Activated T-cell treated with anti-CD3 and anti-CD28 coated beads, Interleukin-2, amount 50 U/mL, for 48 hours (primary cell): ENCODE measurements around the gene ARHGAP27.
"Not testable (repeated sequence)": the region's sequence is repeated elsewhere in the genome, so short reads cannot be mapped to it uniquely, and the experiment has no call there.

Source experiments
- DNase-seq, 2 experiments: peaks; one replicate each; pipeline ENCODE4 v3.0.0-alpha.2; 2020

The ARHGAP27 gene

DNA sequence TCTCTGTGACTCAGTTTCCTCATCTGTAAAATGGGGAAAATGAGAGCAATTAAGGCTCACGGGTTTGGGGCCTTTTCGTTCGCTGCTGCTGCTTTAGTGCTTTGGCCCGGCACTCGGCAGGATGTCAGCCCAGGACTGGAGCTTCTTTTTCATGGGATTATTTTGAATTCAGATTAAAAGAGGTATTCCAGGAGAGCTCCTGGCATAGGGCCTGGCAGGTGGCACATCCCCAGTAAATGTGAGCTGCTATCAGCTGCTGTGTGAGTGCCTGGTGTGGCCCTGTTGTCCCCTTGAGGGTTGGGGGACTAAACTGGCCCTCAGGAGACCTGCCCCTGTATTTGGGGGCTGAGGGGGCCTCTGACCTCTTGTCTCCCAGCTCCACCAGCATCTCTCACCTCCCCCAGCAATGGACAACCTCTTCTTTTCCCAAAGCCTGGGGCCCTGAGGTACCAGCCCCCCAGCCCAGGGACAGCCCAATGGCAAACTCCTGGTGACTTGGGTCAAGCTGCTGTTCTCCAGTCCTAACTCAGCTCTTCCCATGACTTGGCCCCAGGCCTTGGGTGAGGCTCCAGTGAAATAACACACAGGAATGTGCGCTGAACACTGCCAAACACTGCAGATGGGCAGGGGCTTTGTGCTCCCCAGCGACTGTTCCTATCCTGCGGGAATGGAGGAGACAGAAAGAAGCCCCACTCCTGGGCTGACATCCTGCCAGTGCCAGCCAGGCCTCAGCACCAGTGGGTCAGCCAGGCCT lies 14.4 kb upstream of the ARHGAP27 start:
- DNase-seq = not testable (repeated sequence)

DNA sequence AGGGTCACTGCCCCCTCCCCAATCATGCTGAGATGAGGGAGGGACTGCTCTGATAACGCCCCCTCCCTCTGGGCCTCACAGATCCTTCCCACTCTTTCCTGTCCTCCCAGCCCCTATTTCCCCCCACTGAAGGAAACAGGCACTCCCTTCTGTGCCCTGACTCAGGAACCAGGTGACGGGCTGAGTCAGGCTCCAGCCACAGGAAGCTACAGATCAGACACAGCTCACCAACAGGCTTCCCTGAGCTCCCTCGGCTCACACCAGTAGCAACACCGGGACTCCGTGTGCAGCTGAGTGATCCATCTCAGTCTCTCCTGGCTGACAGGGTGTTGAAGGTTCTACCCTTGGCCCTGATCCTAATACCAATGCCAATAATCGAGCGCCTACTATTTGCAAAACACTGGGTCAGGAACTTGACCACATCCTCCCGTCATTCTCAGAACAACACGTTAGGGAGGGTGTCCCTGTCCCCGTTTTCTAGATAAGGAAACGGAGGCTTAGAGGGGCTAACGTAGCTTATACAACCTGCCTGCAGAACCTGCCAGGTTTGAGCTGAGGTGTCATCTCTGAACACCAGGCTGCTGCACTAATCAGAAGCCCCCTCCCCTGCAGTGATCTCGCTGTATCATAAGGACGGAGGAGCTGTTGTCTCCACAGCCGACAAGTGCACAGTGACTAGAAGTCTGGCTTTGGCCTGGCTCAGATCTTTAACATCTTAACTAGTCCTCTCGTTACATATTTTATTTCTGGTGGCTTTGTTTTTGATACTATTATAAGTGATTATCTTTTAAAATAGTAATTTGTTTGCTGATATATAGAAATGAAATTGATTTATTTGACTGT lies 13.5 kb upstream of the ARHGAP27 start:
- DNase-seq = peak; percentile 61 to 72

DNA sequence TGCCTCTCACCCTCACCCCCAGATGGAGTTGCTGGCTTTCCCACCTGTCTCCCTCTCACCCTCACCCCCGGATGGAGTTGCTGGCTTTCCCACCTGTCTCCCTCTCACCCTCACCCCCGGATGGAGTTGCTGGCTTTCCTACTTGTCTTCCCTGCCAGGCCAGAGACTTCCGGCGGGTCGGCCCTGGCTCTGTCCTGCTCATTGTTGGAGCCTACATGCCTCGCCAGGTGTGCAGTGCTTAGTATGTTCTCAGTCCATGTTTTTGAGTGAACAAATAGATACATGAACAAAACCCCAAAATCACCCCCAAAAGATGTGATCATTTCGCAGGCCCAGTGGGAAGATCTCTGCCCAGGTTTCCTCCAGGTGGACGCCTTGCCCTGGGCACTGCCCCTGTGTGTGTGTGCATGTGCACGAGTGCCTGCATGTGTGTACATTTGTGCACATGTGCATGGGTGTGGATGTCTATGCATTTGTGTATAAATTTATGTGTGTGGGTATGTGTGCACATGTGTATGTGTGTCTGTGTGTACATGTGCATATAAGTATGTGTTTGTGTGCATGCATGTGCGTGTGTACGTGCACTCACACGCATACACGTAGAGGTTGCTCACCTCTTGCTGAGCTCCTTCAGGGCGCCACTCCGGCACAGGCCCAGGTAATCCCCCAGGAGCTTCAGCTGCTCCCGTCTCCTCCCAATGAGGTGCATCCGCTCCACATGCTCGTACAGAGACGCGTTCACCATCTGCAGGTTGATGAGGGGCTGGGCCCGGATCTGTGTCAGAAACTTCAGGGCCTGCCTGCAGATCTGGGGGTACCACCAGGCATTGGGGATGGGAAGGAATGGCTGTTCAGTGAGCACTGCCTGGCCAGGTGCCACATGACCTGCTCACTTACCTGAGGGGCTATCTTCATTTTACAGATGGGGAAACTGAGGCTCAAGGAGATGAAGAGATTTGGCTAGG lies 12.5 kb upstream of the ARHGAP27 start:
- DNase-seq = not testable (repeated sequence)

DNA sequence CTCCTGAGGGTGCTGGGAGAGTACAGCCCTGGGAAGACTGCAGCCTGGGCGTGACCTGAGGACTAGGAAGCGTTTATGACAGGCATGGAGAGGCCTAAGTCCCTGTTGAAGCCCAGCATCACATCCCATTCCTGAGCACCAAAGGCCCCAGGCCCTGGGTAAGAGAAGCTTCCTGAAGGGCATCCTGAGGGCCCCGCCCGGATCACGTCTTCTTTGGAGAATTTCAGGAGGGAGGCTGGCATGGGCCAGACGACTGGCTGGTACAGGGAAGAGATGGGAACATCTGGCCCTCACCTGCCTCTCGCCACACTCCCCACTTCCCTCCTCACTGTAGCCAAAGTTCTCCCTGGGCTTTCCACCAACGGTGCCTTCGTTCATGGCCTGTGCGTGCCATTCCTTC lies 11.6 kb upstream of the ARHGAP27 start:
- DNase-seq = not testable (repeated sequence)

DNA sequence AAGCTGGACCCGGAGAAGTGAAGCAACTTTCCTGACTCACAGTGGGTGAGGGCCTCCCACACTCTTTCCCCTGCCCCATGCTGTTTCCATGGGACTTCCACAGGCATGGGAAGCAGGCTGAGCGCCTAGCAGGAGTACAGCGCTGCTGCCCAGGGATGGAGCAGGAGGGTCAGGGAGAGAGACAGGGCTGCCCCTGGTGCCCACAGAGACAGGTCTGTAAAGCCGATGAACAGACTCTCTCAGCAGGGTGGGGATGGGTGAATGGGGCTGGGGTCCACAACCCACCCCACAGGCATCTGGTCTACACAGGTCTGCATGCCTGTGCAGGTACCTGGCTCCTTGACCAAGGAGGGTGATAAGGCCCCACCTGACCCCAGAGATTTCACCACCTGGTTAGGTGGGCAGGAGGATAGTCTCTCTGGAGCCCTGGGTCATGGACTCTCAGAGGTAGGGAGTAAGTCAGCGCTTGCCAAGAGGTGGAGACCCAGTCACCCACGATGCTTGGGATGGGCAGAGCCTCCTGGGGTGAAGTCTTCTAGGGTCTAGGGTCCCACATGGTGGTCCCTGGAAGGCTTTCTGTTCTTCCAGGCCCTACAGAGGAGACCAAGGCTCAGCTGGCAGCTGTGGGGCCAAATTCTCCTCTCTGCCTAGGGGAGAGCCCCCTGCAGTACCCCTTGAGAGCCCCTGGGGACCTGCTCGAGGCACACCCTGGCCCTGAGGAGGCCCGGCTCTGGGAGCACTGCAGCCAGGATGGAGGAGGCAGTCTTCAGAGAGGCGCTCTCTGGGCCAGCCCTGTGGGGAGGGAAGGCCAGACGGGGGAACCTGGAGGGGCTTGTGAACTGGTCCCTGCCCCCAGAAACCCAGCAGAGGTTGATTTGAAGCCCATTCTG lies 10.9 kb upstream of the ARHGAP27 start:
- not testable (repeated sequence) for DNase-seq

DNA sequence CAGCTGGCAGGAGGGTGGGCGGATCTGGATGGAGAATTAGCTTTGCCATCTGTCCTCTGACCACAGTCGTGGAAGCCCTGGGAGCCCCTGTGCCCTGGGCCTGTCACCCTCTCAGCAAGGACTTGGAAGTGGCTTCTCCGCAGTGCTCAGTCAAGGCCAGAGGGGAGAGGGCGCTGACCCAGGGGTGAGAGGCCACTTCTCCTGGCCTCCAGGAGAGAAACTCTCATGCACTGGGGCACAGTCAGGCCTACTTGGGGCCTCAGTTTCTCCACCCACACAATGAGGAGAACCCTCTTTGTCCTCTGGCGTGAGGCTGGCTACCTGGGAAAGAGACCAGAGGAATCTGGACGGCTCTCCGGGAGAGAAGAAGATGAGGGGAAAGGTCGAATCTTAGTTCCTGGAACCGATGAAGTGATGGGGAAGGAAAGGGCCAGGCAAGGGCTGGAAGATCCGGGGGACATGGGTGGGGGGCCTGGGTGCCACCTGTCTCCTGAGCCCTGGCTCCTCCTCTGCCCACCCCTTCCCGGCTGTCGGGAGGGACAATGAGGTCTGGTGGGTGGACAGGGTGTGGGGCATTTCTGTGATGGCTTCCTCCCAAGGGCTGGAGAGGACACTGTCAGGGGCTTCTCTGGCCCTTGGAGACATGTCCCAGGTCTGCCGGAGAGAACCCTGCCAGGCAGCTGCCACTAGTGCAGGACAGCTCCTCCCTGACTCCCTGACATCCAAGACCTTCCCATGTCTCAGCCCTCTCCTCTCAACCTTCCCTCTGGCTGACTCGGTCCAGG lies 9.0 kb upstream of the ARHGAP27 start:
- no peak for DNase-seq

DNA sequence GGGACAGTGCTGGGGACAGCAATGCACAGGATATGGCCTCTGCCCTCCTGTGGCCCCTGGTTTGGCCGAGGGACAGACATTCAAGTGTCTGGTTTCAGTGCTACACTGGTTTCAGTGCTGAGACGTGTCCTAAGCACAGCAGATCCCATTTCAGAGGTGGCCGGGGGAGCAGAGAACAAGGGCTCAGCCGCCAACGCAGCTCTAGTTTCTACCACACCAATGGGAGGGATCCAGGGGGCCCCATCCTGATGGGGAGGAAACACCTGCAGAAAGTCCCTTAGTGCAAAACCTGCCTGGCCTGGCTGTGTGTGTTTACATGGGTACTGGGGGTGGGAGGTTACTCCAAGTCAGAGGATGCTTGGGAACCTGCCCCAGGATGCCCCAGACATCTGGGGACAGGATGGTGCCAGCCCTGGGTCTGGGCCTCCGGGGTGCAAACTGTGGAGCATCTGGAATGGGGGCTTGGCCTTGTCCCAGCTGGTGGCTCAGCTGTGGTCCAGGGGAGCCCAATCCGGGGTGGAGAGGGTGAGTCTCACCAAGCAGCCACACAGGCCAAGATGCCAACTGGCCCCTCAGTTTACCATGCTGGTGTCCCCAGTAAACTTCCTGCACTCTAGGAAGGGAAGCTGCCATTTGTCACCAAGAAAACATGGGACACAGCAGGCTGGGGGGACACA lies 8.3 kb upstream of the ARHGAP27 start:
- peak; percentile 45 to 59 for DNase-seq

DNA sequence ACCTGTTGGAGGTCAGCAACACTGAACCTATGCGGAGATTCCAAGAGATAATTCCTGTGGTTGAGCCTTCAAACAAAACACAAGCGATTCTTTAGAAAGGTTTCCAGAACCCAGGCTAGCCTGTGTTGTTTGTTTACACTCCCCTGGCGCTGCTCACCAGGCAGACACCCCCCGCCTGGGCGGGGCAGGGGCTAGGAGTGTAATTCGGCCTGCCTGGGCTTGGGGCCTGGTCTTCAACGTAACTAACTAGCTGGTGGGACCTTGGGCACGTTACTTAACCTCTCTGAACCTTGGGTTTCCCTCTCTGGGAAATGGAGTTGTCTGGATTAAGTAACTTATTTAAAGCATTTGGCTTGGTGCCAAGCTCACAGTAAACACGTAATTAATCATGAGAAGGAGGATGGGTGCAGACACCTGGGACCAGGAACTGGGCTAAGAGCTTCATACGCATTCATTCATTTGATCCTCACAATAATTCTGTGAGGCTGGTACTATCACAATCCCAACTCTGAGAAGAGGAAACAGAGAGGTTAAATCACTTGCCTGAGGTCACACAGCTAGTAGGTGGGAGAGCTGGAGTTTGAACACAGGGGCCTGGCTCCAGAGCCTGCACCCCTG lies 7.6 kb upstream of the ARHGAP27 start:
- DNase-seq = no peak

DNA sequence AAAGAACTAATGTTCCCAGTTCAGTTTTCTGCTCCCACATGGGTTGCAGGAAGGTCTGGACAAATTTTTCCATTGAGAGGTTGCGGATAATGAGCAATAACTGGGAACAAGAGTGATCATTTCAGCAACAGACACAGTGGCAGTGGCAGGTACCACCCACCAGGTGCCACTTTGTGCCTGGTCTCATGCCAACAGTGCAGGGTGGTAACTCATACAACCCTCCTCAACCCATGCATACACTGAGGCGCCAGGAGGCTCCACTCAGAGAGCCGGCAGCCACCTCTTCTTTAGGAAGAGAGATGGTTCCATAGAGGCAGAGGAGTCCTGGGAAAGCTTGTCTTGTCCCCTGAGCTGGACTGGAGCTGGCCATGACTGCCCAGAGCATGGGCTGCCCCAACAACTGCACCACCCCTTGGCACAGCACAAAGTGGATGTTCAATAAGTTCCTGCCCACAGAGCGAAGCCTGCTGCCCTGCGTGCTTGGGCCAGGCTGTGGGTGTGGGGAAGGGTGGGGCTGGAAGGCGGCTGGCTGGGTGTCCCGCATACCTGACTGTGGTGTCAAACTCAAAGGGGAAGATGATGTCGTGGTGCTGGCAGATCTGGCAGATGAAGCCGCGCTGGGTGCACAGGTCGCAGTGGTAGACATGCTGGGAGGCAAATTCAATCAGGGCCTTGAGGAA lies 6.4 kb upstream of the ARHGAP27 start:
- no peak for DNase-seq

DNA sequence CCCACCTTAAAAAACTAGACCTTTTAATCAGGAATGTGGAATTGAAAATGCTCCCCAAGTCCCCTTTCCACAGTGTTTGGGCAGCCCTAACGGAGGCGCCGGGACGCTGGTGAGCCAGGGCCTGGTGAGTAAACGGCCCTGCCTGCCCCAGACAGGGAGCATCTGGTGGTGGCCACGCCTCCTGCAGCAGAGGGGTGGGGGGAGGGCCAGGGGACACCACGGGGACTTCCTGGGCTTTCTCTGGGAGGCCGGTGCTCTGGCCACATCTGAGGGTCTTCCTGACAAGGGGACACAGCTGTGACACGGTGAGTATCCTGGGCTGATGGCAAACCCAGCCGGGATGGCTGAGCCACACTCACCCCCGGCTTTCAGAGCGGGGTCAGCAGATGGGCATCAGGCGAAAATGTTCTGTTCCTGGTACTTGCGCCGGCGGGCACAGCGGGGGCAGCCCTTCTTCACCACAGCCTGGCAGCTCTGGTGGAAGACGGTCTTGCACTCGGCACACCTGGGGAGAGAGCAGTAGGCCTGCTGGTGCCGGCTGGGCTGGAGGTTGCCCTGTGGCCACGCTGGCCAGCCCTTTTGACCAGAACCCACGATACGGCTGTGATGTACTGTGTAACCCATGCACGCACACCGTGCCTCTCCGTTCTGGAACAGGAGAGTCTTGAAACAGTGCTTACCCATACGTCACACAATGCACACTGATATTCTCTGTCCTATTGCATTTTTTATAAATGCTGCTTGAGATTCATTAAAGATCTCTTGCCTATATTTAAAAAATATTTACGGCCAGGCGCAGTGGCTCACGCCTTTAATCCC lies 5.0 kb upstream of the ARHGAP27 start:
- no peak for DNase-seq

DNA sequence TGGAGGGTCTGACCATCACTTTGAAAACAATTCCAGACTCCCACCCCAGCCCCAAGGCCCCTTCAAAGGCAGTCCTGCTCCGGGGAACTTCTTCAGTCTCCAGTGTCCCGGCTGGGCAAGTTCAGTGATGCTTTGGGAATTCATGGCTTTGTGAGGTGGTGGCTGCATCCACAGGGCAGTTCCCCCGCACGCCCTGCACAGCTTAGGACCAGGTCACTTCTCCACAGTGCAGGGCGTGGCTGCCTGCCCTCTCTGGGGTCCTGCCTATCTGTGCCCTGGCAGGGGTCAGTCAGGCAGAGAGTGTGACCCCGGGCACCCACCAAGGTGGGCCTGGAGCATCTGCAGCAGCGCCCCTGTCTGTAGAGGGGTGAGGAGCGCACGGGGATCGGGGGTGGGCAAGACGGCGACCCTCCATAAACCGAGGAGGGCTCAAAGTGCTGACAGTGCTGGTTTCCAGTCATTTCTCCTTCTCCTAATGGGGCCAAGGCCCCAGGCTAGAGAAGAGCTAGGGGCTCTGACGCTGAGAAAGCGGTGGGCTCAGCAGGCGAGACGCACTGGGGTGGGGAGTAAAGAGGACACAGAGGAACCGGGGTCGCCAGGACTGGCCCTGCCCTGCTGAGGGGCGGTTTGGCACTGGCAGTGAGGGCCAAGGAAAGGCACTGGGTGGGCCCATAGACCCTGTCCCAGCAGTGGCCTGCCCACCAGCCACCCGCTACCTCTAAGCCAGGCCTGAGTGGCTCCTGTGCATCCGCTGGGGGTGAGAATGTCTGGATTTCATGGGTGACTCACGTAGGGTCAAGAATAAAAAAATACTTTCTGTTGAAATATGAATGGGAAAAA lies 4.2 kb upstream of the ARHGAP27 start:
- DNase-seq = no peak

DNA sequence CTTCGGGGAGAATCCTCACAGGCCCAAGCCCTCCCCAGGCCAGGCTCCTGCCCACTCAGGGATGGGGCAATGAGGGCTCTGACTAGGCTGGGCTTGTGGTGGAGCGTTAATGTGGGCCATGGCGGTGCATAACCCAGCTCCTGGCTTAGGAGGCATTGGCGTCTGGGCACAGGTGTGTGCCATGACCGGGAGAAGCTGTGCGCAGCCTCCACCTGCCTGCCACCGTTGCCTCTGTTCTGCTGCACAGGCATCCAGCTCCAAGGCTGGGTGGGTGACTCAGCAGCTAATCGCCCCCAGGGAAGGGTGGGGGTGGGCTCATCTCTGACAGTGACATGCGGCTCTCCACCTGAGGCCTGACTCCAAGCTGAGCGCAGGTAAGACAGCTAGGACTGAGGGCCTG lies 3.5 kb upstream of the ARHGAP27 start:
- DNase-seq = no peak

DNA sequence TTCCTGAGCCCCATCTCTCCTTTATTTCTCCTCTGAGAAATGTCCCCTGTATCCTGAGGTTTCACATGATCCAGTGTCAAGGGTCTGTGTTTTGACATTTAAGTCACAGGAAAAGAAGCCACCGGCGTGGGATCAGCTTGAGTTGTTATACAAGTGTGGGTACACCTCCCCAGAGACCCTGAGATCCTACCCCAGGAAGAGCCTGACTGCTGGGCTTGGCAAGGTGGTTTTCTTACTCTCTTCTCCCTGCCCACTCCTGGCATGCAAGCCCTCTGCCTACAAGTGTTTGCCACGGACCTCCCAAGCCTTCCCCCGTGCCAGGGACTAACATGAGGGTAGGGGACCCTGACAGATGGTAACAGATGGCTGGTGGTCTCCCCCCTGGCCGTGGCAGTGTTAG lies 2.8 kb upstream of the ARHGAP27 start:
- DNase-seq = no peak

DNA sequence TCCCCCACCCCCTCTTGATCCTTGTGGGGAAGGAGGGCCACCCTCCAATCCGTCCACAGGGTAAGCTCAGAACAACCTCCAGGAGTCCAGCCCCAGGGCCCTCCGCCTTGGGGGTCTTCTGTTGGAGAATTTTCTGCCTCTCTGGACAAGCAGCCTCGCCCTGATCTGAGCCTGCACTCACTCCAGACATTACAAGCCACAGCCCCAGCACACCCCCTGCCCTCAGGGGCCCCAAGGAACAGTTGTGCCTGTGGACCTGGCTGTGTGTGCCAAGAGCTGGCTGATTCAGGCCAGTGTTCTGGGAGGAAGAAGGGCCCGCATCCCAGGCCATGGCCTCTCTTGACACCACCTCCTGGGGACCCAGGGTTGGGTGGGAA lies 477 bp upstream of the ARHGAP27 start:
- DNase-seq = no peak

DNA sequence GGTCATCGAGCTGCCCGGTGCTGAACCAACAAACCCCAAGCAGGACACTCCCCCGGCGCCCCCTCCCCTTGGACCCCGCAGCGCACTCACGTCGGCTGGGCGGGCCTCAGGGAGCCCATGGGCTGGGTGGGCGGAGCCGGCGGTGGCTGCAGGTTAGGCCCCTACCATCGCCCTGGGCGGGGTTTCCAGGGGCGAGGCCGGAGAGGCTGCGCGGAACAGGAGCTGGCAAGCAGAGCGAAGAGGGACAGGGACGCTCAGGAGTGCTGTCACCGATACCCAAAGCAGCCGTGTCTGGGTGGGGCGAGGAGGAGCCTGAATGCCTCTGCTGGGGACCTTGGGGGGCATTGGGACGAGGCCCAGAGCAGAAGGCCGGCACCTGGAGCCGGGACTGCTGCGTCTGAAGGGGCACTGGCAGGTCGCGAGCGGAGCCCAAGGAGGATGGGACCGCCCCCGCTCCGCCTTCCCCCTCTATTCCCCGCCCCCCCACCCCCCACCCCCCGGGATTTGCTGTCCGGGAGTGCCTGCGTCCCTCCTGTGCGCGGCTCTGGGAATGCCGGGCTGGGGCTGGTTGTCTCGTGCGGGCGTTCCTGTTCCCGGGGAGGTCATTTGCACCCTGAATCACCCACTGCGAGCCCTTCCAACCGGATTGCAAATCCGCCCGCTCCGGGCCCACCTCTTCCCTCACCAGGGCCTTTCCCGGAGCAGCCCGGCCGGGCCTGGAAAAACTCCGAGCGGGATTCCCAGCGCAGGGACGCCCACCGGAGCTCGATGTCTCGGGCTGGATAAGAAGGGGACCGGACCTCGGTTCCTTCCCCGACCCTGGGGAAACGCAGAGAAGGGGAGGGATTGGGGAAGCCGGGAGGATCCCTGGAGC lies 902 bp downstream of the ARHGAP27 start:
- peak; percentile 84 to 87 for DNase-seq

DNA sequence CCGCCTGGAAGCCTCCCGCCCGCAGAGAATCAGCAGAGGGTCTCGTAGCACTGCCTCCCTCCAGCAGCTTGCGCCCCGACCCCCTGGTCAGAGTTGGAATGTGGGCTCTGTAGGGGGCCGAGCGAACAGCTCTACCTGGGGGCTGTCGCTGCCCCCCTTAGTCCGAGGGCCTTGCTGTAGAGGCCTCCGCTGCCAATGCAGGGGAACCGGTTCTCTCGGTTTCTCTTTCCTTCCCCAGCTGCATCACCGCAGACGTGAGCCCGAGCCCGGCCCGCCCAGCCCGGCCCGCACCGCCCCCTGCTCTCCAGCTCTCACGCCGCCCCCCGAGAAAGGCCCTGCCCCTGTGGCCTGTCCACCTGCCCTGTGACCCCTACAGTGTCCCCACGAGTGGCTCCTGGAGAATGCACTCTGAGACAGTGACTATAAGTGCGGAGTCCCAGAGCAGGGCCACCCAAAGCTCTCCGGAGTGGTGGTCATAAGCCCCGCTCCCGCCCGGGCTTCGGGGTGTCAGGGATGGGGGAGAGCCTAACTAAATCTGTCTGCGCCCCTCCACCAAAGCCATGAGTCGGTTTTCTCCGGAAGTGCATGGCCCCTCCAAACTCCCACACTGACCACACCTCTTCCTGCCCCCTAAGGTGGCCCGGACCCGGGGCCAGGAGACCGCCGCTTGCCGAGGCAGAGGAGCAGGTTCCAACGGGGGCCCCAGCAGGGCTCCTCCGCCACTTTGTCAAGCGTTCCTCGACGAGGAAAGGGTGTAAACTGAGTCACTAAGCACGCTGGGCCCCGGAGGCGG lies 1.7 kb downstream of the ARHGAP27 start:
- DNase-seq = peak; percentile 53 to 62
